Liver (tissue), 3 donors: ENCODE results near the gene C16orf92.

Source experiments
- CTCF ChIP-seq: fragments of 150-350 bp; IDR thresholded peaks from 2 replicates; pipeline ENCODE4 v1.5.1; 2017; ENCODE audit warnings: improper control_type of control experiment, low read depth, low read length; ENCODE audit not compliant: missing input control
- GABPA ChIP-seq, 2 donors: IDR thresholded peaks in 1 of 2; conservative IDR thresholded peaks in 1 of 2; 2 replicates each; pipeline ENCODE4 v1.6.1; 2016; ENCODE audit warnings: antibody characterized with exemption in 2 of 2, mild to moderate bottlenecking in 1 of 2, moderate library complexity in 1 of 2
- MAX ChIP-seq: IDR thresholded peaks from 2 replicates; pipeline ENCODE4 v1.6.1; 2016; ENCODE audit warnings: antibody characterized with exemption
- RXRA ChIP-seq, 2 donors: IDR thresholded peaks; 2 replicates each; pipeline ENCODE4 v1.6.1; 2017 to 2018; ENCODE audit warnings: antibody characterized with exemption in 2 of 2, mild to moderate bottlenecking in 1 of 2
- TAF1 ChIP-seq: conservative IDR thresholded peaks from 2 replicates; pipeline ENCODE4 v1.6.1; 2016; ENCODE audit warnings: antibody characterized with exemption, mild to moderate bottlenecking
- YY1 ChIP-seq: IDR thresholded peaks from 2 replicates; pipeline ENCODE4 v1.6.1; 2016; ENCODE audit warnings: antibody characterized with exemption, mild to moderate bottlenecking
- TF ChIP-seq, protein P1 (sequence below): IDR thresholded peaks from 2 replicates; pipeline ENCODE4 v1.6.1; 2016; ENCODE audit warnings: antibody characterized with exemption, mild to moderate bottlenecking
- TF ChIP-seq, protein P2 (sequence below): IDR thresholded peaks from 2 replicates; pipeline ENCODE4 v1.6.1; 2016; ENCODE audit warnings: antibody characterized with exemption
- donor health status: healthy.
- donor health status: healthy.

- TF ChIP-seq MAX, result no peak
- TF ChIP-seq CTCF, result no peak
- TF ChIP-seq YY1, result no peak
- no peak for TF ChIP-seq RXRA (IDR thresholded peaks at IDR 0.05)
- TF ChIP-seq, protein P1, sequence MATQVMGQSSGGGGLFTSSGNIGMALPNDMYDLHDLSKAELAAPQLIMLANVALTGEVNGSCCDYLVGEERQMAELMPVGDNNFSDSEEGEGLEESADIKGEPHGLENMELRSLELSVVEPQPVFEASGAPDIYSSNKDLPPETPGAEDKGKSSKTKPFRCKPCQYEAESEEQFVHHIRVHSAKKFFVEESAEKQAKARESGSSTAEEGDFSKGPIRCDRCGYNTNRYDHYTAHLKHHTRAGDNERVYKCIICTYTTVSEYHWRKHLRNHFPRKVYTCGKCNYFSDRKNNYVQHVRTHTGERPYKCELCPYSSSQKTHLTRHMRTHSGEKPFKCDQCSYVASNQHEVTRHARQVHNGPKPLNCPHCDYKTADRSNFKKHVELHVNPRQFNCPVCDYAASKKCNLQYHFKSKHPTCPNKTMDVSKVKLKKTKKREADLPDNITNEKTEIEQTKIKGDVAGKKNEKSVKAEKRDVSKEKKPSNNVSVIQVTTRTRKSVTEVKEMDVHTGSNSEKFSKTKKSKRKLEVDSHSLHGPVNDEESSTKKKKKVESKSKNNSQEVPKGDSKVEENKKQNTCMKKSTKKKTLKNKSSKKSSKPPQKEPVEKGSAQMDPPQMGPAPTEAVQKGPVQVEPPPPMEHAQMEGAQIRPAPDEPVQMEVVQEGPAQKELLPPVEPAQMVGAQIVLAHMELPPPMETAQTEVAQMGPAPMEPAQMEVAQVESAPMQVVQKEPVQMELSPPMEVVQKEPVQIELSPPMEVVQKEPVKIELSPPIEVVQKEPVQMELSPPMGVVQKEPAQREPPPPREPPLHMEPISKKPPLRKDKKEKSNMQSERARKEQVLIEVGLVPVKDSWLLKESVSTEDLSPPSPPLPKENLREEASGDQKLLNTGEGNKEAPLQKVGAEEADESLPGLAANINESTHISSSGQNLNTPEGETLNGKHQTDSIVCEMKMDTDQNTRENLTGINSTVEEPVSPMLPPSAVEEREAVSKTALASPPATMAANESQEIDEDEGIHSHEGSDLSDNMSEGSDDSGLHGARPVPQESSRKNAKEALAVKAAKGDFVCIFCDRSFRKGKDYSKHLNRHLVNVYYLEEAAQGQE, result no peak
- no peak for TF ChIP-seq TAF1
- TF ChIP-seq, protein P2, sequence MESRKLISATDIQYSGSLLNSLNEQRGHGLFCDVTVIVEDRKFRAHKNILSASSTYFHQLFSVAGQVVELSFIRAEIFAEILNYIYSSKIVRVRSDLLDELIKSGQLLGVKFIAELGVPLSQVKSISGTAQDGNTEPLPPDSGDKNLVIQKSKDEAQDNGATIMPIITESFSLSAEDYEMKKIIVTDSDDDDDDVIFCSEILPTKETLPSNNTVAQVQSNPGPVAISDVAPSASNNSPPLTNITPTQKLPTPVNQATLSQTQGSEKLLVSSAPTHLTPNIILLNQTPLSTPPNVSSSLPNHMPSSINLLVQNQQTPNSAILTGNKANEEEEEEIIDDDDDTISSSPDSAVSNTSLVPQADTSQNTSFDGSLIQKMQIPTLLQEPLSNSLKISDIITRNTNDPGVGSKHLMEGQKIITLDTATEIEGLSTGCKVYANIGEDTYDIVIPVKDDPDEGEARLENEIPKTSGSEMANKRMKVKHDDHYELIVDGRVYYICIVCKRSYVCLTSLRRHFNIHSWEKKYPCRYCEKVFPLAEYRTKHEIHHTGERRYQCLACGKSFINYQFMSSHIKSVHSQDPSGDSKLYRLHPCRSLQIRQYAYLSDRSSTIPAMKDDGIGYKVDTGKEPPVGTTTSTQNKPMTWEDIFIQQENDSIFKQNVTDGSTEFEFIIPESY, result no peak
- no peak for TF ChIP-seq GABPA (IDR thresholded peaks at IDR 0.05 in 1 of 2, conservative IDR thresholded peaks at IDR 0.05 in 1 of 2)
Observed at GRCh38 chr16:30066761-30067583, 44.0 kb downstream of the C16orf92 start.
